ENCODE measurements around the gene NR0B2. TPM values are rescaled to one million over a fixed set of nuclear protein-coding genes. Genes with fewer than 3 reads are reported as not detected.

The NR0B2 gene
- total and polyA plus RNA-seq, 2 of the 13 experiments (the other 11 are each of a cell fraction or from before 2014, with no cell fraction given) = 72.5 to 133 TPM

DNA sequence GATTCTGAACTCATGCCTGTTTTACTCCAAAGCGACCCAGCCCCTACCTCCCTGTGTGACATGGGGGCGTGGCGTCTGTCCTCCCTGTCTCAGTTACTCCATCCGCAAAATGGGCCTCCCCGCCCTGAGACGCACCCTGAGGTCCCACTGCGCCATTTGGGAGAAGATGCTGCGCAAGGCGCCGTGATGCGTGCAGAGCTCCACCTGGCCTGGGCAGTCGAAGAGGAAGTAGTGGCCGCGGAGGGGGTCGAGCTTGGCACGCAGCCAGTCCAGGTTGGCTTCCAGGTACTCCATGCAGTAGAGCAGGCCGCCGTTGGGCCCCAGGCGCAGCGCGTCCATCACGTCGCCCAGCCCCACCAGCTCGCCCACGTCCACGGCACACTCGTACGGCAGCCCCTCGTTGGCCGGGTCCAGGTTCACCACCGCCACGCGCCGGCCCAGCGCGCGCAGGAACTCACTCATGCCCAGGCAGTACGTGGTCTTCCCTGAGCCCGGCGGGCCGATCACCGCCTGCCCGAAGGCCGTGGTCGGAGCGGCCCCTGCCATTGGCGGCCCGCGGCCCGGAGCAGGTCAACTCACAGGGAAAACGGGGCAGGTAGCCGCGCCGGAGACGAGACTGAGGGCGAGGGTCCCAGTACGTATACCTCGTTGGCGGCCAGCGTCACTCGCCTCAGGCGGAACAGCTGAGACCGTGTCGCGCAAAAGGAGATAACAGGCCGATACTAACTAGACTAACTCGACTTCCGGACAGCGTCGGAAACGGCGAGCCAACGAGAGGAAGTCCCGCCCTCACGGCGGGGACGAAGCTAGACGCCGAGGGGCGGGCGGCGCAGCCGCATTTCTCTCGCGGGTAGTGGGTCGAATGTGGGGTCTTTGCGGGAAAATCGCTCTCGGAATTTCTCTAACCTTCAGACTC lies 24.0 kb downstream of the NR0B2 start, which contains the start of gene GPN2 (continued):
- TF ChIP-seq ZNF224 (CRISPR knock-in tag; IDR thresholded peaks at IDR 0.05) (peak; percentile 94; the same call in 1 of the 2 replicates), KMT2B (CRISPR knock-in tag; IDR thresholded peaks at IDR 0.05) (peak; percentile 92), MLLT10 (CRISPR knock-in tag; IDR thresholded peaks at IDR 0.05) (0 out of 2 replicates have a peak, but pooled peaks have one; percentile 78), HNRNPLL (IDR thresholded peaks at IDR 0.05; ENCODE audit: low read depth, low read length, poor library complexity, severe bottlenecking) (peak; percentile 86), IRF2 (CRISPR knock-in tag; IDR thresholded peaks at IDR 0.05) (peak; percentile 54; the same call in 1 of the 2 replicates), CBX2 (IDR thresholded peaks at IDR 0.05; ENCODE audit: low read depth, low read length) (no peak), CBX2 (CRISPR knock-in tag; IDR thresholded peaks at IDR 0.05; ENCODE audit: low read depth) (no peak), HMGA1 (CRISPR knock-in tag; conservative IDR thresholded peaks at IDR 0.05) (no peak), ASH2L (IDR thresholded peaks at IDR 0.05; ENCODE audit: insufficient read length, low read depth, low read length) (peak; percentile 84), RNF2 (conservative IDR thresholded peaks at IDR 0.05; ENCODE audit: low read depth) (peak; percentile 70; the same call in 1 of the 2 replicates), CCDC6 (CRISPR knock-in tag; IDR thresholded peaks at IDR 0.05) (no peak), SUZ12 (IDR thresholded peaks at IDR 0.05; ENCODE audit: low read depth, low read length) (no peak), FLYWCH1 (CRISPR knock-in tag; IDR thresholded peaks at IDR 0.05) (no peak), MBNL3 (CRISPR knock-in tag; conservative IDR thresholded peaks at IDR 0.05) (no peak), KDM6A (CRISPR knock-in tag; IDR thresholded peaks at IDR 0.05; ENCODE audit: low read depth) (no peak), ZBTB21 (CRISPR knock-in tag; IDR thresholded peaks at IDR 0.05) (no peak), TAF1 (CRISPR knock-in tag; IDR thresholded peaks at IDR 0.05) (peak; percentile 86), RFX3 (CRISPR knock-in tag; IDR thresholded peaks at IDR 0.05) (no peak)
- TF ChIP-seq, protein P1, sequence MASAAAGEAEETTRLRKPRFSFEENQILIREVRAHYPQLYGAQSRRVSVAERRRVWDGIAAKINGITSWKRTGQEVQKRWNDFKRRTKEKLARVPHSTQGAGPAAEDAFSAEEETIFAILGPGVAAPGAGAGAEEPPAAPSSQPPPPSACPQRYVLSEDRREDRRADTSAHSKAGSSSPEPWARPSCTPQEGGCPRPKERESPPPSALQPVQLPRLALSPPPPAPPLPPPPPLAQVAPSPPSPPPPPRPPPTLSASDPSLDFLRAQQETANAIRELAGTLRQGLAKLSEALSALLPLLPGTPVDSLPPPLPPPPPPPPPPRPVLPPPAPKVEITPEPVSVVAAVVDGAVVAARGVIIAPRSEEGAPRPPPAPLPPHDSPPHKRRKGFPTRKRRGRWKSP (CRISPR knock-in tag; IDR thresholded peaks at IDR 0.05) = peak; percentile 60; the same call in 1 of the 2 replicates
- TF ChIP-seq, protein P2, sequence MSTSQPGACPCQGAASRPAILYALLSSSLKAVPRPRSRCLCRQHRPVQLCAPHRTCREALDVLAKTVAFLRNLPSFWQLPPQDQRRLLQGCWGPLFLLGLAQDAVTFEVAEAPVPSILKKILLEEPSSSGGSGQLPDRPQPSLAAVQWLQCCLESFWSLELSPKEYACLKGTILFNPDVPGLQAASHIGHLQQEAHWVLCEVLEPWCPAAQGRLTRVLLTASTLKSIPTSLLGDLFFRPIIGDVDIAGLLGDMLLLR (CRISPR knock-in tag; IDR thresholded peaks at IDR 0.05) = peak; percentile 89; the same call in 1 of the 2 replicates
- TF ChIP-seq, protein P3, sequence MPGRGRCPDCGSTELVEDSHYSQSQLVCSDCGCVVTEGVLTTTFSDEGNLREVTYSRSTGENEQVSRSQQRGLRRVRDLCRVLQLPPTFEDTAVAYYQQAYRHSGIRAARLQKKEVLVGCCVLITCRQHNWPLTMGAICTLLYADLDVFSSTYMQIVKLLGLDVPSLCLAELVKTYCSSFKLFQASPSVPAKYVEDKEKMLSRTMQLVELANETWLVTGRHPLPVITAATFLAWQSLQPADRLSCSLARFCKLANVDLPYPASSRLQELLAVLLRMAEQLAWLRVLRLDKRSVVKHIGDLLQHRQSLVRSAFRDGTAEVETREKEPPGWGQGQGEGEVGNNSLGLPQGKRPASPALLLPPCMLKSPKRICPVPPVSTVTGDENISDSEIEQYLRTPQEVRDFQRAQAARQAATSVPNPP (CRISPR knock-in tag; IDR thresholded peaks at IDR 0.05) = peak; percentile 81; the same call in 1 of the 2 replicates
- TF ChIP-seq, protein P4, sequence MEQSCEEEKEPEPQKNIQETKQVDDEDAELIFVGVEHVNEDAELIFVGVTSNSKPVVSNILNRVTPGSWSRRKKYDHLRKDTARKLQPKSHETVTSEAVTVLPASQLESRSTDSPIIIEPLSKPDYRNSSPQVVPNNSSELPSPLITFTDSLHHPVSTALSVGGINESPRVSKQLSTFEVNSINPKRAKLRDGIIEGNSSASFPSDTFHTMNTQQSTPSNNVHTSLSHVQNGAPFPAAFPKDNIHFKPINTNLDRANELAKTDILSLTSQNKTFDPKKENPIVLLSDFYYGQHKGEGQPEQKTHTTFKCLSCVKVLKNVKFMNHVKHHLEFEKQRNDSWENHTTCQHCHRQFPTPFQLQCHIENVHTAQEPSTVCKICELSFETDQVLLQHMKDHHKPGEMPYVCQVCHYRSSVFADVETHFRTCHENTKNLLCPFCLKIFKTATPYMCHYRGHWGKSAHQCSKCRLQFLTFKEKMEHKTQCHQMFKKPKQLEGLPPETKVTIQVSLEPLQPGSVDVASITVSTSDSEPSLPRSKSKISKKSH (CRISPR knock-in tag; IDR thresholded peaks at IDR 0.05; ENCODE audit: borderline replicate concordance) = peak; percentile 65; the same call in 1 of the 2 replicates

Data from HepG2 (cell line).